ENCODE results near the gene MOB3A.

DNA sequence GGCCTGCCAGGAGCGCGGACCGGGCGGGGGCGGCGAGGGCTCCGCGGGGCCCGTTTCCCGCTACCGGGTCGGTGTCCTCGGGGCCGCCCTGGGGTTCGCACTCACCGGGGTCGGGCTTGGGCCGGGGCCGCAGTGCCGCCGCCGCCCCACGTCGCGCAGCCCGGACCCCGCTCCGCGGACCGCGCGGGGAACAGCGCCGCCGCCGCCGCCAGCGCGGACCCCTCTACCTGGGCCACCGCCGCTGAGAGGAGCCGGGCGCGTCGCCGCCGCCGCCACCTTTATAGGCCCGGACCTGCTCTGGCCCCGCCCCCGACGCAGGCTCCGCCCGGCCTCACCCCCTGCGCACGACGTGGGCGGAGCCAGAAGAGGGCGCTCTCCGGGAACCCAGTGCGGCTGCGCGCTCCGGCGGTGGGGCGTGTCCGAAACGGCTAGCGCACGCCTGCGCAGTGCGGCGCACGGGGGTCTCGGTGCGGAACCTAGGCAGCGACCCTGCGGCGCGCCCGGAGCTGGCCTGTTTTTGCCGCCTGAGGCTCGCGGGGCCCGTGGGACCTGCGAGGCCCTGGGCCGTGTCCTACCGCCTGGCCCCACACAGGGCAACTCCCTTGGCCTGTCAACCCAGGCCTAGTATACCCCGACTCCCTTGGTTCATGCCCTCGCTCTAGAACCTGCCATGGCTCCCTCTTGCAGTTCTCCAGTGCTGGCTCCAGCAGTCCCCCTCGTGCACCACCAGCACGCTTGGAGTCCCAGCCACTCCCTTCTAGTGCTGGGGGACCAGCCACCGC, 44.9 kb downstream of the MOB3A start, which contains the start of gene MKNK2:
- no peak for TF ChIP-seq GATA3 (IDR thresholded peaks at IDR 0.05; ENCODE audit: low read depth, low read length)
- no peak for TF ChIP-seq GATA2 (IDR thresholded peaks at IDR 0.05; ENCODE audit: low read depth, low read length)

Measured in SH-SY5Y (cell line).